ENCODE measurements around the gene LIPF. TPM values are rescaled to one million over a fixed set of nuclear protein-coding genes. Genes with fewer than 3 reads are reported as not detected.
"Not testable (repeated sequence)": the region's sequence is repeated elsewhere in the genome, so short reads cannot be mapped to it uniquely, and the experiment has no call there.

The LIPF gene
- total RNA-seq, 2 donors from 2014 or later = not detected

DNA sequence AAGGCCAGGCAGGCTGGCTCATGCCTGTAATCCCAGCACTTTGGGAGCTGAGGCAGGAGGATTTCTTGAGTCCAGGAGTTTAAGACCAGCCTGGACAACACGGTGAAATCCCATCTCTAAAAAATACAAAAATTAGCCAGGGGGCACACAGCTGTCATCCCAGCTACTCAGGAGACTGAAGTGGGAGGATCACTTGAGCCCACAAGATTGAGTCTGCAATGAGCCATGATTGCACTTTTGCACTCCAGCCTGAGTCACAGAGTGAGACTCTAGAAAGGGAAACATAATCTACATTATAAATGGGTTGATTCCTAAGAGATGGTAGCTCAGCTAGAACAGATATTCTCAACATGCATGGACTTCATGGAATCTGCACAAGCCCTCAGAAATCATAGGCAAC is 6.3 kb upstream of the LIPF start:
- DNase-seq (no peak), ATAC-seq (no peak)
- Mint-ChIP-seq H3K36me3 (ENCODE audit: low read depth) (no peaks in the 10 kb centered on the region), H3K27ac (no peak overlapping the region), H3K27me3 (peaks cover 13% of the 10 kb centered on the region), H3K4me1 (no peaks in the 10 kb centered on the region), H3K4me3 (no peak overlapping the region)
- no peaks in the 10 kb centered on the region for H3K9me3 ChIP-seq (ENCODE audit: control insufficient read depth, low read length, poor library complexity, severe bottlenecking)

DNA sequence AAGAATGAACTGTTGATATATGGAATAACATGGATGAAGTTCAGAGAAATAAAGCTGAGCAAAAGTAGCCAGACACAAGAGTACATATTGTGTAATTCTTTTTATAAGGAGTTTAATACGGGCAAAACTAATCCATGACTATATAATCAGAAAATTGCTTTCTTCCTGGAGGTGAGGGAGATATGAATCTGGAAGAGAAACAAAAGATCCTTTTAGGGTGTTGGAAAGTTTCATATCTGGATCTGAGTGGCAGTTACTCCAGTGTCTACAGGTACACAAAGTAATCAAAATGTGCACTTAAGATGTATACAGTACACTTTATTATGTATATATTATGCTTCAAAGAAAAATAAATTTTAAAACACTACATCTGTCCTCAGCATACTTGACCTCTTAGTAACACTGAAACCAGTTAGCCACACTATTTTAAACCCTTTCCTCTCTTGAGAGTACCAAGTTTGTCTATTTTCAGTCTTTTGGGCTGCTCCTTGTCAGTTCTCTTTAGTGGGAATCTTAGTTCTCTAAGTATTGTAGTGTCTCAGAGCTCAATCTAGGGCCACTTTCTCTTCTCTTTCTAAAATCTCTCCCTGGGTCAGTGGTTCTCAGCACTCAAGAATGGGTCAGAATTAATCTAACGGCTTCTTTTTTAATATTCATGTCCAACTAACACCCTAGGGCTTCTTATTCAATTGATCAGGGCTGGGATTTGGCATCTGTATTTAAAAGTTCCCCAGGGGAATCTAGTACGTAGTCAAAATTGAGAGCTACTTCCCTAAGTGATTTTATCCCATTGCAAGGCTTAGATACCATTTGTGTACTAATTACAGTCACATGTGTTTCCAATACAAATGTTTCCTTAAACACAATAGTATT is 4.3 kb upstream of the LIPF start:
- Mint-ChIP-seq H3K27me3 (peaks cover 13% of the 10 kb centered on the region), H3K4me3 (no peak overlapping the region), H3K27ac (no peak overlapping the region), H3K36me3 (ENCODE audit: low read depth) (no peaks in the 10 kb centered on the region), H3K4me1 (no peaks in the 10 kb centered on the region)
- ATAC-seq (no peak), DNase-seq (no peak)
- no peaks in the 10 kb centered on the region for H3K9me3 ChIP-seq (ENCODE audit: control insufficient read depth, low read length, poor library complexity, severe bottlenecking)

DNA sequence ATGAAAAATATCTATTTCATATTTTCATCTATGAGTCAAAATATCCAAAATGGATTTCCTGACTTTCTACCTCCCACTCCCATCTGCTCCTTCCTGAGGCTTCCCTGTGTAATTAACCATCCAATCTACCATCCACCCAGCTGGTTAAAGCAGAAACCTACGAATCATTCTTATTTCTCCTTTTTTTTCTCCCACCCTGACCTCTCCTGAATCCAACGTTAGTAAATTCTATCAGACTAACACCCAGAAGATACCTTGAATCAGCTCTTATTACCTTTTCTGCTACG is 3.7 kb upstream of the LIPF start:
- H3K36me3 Mint-ChIP-seq (ENCODE audit: low read depth) = no peaks in the 10 kb centered on the region
- no peaks in the 10 kb centered on the region for H3K9me3 ChIP-seq (ENCODE audit: control insufficient read depth, low read length, poor library complexity, severe bottlenecking)
- H3K4me3 Mint-ChIP-seq = no peak overlapping the region
- DNase-seq (no peak), ATAC-seq (no peak)
- H3K4me1 Mint-ChIP-seq = no peaks in the 10 kb centered on the region
- no peak overlapping the region for H3K27ac Mint-ChIP-seq
- H3K27me3 Mint-ChIP-seq = peaks cover 11% of the 10 kb centered on the region

DNA sequence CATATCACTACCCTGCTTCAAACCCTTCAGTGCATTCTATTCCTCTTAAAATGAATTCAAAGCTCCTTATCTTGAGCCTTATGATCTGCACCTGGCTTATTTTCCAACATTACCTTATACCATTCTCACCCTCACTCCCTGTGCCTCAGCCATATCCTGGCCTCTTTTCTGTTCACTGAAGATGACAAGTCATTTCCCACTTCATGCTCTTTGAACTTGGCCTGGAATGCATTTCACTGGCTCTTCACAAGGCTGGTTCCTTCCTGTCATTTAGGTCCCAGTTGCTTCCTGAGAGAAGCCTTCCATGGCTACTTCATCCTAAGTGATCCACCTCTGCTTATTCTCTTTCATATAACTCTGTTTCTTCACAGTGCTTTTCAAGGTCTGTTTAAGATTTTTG is 3.2 kb upstream of the LIPF start:
- DNase-seq = no peak
- no peaks in the 10 kb centered on the region for H3K36me3 Mint-ChIP-seq (ENCODE audit: low read depth)
- H3K27ac Mint-ChIP-seq = no peak overlapping the region
- H3K4me3 Mint-ChIP-seq = no peak overlapping the region
- peaks cover 8% of the 10 kb centered on the region for H3K27me3 Mint-ChIP-seq
- H3K9me3 ChIP-seq (ENCODE audit: control insufficient read depth, low read length, poor library complexity, severe bottlenecking) = no peaks in the 10 kb centered on the region
- H3K4me1 Mint-ChIP-seq = no peaks in the 10 kb centered on the region
- ATAC-seq = no peak

DNA sequence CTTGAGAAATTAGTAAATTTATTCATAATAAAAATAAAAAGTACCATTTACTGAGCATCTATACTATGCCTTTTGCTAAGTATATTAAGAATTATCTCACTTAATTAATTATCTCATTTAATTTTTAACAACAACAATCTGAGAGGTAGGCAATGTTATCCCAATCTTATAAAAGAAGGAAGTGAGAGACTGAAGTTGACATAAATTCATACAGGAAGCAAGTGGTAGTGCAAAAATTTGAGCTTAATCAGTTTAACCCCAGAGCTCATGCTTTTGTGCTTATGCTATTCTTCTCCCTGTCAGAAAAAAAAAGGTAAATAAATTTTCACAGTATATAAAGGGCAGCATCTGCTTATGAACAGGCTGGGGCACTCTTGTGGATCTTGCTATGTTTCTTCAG is 2.7 kb upstream of the LIPF start:
- H3K4me3 Mint-ChIP-seq = no peak overlapping the region

DNA sequence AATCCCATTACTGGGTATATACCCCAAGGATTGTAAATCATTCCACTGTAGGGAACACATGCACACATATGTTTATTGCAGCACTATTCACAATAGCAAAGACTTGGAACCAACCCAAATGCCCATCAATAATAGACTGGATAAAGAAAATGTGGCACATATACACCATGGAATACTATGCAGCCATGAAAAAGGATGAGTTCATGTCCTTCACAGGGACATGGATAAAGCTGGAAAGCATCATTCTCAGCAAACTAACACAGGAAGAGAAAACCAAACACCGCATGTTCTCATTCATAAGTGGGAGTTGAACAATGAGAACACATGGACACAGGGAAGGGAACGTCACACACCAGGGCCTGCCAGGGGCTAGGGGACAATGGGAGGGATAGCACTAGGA is 1.1 kb upstream of the LIPF start:
- not testable (repeated sequence) for H3K27ac Mint-ChIP-seq, ATAC-seq

More for the DNA sequence above, 2.7 kb upstream of the LIPF start:
- no peaks in the 10 kb centered on the region for H3K9me3 ChIP-seq (ENCODE audit: control insufficient read depth, low read length, poor library complexity, severe bottlenecking)
- Mint-ChIP-seq H3K27me3 (peaks cover 8% of the 10 kb centered on the region), H3K27ac (no peak overlapping the region), H3K36me3 (ENCODE audit: low read depth) (no peaks in the 10 kb centered on the region), H3K4me1 (no peaks in the 10 kb centered on the region)
- DNase-seq = no peak
- no peak for ATAC-seq

DNA sequence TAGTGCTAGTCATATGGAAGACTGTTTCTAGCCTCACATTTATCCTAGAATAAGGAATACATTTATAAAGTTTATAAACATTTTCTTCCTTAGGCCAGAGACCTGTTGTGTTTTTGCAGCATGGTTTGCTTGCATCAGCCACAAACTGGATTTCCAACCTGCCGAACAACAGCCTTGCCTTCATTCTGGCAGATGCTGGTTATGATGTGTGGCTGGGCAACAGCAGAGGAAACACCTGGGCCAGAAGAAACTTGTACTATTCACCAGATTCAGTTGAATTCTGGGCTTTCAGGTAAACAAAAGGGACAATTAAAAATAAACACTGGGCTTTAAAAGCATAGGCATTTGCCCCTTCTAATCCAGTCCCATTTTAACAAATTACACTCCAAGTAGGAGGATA is 4.2 kb downstream of the LIPF start:
- DNase-seq (no peak), ATAC-seq (no peak)
- H3K9me3 ChIP-seq (ENCODE audit: control insufficient read depth, low read length, poor library complexity, severe bottlenecking) = no peaks in the 10 kb centered on the region
- Mint-ChIP-seq H3K27ac (no peak overlapping the region), H3K4me3 (no peak overlapping the region), H3K36me3 (ENCODE audit: low read depth) (peaks cover under 1% of the 10 kb centered on the region), H3K27me3 (peaks cover 7% of the 10 kb centered on the region), H3K4me1 (peaks cover 9% of the 10 kb centered on the region)

More for the DNA sequence above, 1.1 kb upstream of the LIPF start:
- H3K4me3 Mint-ChIP-seq; H3K9me3 ChIP-seq (ENCODE audit: control insufficient read depth, low read length, poor library complexity, severe bottlenecking); H3K36me3 Mint-ChIP-seq (ENCODE audit: low read depth); H3K4me1 Mint-ChIP-seq; DNase-seq; H3K27me3 Mint-ChIP-seq: not testable (repeated sequence)

DNA sequence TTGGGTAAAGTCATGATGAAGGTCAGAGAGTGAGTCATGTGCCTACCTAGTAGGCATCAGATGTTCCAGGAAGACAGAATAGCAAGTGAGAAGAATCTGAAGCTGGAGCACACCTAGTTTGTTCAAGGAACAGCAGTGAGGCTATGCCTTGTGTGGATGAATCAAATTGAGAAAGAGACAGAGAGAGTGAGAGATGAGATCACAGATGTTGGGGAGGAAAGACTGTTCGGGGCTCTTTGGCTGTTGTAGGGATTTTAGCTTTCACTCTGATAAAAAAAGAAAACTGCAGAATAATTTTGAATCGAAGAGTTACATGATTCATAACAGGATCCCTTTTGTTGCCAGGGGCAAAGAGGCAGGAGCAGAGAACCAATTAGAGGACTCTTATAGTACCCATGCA is 6.3 kb downstream of the LIPF start:
- H3K9me3 ChIP-seq (ENCODE audit: control insufficient read depth, low read length, poor library complexity, severe bottlenecking) = no peaks in the 10 kb centered on the region
- H3K36me3 Mint-ChIP-seq (ENCODE audit: low read depth) = peaks cover 3% of the 10 kb centered on the region
- H3K27ac Mint-ChIP-seq = peak overlapping the region; percentile 22
- peaks cover 9% of the 10 kb centered on the region for H3K4me1 Mint-ChIP-seq
- H3K27me3 Mint-ChIP-seq = peaks cover 7% of the 10 kb centered on the region
- ATAC-seq (no peak), DNase-seq (no peak)
- H3K4me3 Mint-ChIP-seq = no peak overlapping the region

DNA sequence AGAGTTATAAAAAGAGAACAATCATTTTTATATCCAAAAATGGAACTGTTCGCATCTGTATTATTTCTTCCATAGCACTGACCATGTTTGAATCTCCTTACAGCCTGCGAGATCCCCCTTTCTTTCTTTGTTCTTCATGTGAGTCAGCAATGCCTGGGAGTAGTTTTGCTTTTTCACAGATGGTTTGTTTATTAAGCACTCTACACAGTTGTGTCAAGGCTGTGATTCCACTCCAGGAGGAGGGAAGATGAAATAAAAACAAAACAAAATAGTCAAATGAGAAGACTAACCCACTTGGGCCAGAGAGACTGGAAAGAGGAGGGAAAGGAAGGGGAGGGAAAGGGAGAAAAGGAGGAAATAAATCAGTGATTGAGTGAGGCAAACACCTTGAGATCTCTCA is 7.8 kb downstream of the LIPF start:
- ATAC-seq (no peak), DNase-seq (no peak)
- H3K27me3 Mint-ChIP-seq = peaks cover 7% of the 10 kb centered on the region
- no peak overlapping the region for H3K27ac Mint-ChIP-seq
- H3K36me3 Mint-ChIP-seq (ENCODE audit: low read depth) = peaks cover 3% of the 10 kb centered on the region
- H3K4me3 Mint-ChIP-seq = no peak overlapping the region
- H3K4me1 Mint-ChIP-seq = peaks cover 9% of the 10 kb centered on the region
- H3K9me3 ChIP-seq (ENCODE audit: control insufficient read depth, low read length, poor library complexity, severe bottlenecking) = no peaks in the 10 kb centered on the region

DNA sequence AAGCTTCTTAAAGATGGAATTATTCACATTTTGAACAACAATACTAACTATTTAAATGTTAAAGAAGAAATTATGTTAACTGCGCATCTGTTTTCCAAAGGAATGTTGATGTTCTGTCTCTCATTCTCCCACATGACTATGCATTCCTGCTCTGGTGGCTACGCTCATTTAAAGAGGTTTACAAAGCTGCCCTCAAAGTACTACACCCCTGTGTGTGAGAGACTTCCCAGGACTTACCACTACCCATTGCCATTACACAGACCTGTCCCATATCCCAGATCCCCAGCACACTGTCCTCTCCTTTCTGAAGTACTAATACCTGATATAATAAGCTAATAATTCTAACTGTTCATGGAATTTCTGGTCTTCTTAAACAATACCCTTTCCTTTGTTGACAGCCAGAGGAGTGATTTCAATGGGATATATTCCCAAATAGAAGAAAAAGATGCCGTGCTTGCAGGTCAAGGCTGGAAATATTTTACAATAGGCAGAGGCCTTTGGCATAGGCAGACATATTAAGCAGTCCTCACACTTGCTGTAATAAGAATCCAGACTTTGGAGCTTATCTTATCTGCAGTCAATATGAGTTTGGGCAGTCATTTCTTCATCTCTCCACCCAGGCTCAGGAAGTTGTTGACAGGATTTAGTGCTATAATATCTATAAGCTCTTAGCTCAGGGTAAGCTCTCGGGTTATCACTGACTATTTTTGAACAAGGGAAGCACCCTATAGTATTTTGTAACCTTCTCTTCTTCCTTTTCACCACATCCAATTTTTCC is 12.2 kb downstream of the LIPF start:
- H3K9me3 ChIP-seq (ENCODE audit: control insufficient read depth, low read length, poor library complexity, severe bottlenecking) = no peaks in the 10 kb centered on the region
- H3K27me3 Mint-ChIP-seq = peaks cover 6% of the 10 kb centered on the region
- H3K4me3 Mint-ChIP-seq = no peak overlapping the region
- ATAC-seq = no peak
- no peak for DNase-seq
- no peak overlapping the region for H3K27ac Mint-ChIP-seq
- peaks cover 2% of the 10 kb centered on the region for H3K4me1 Mint-ChIP-seq
- peaks cover 3% of the 10 kb centered on the region for H3K36me3 Mint-ChIP-seq (ENCODE audit: low read depth)

DNA sequence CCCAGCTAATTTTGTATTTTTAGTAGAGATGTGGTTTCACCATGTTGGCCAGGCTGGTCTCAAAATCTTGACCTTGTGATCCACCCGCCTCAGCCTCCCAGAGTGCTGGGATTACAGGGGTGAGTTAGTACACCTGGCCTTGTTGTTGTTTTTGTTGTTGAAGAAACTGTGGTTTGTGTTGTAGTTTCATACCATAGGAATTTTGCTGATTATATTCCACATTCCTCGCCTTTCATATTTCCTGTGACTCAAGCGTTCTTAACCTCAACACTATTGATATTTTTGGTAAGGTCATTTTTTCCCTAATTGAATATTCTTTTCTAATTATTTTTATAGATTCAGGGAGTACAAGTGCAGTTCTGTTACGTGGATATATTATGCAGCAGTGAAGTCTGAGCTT is 16.7 kb downstream of the LIPF start:
- Mint-ChIP-seq H3K36me3 (ENCODE audit: low read depth) (peaks cover 6% of the 10 kb centered on the region), H3K4me1 (no peaks in the 10 kb centered on the region), H3K27ac (no peak overlapping the region), H3K27me3 (peaks cover 23% of the 10 kb centered on the region), H3K4me3 (no peak overlapping the region)
- ATAC-seq (no peak), DNase-seq (no peak)
- H3K9me3 ChIP-seq (ENCODE audit: control insufficient read depth, low read length, poor library complexity, severe bottlenecking) = no peaks in the 10 kb centered on the region

DNA sequence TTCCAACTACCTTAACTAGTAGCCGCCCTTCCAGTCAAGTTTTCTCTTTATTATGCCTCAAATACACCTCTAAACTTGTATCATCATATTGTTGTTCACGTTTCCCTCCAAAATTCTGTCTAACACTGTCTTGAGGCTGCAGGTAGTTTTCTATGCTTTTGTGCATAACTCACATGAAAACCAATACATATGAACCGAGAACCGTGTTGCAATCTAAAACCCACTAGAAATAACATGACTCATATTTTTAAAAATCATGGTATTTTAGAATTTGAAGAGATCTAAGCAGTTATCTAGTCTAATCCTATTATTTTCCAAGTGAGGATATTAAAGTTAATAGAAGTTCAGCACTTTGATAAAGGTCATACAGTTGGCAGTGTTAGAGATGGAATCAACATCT is 18.2 kb downstream of the LIPF start:
- no peak overlapping the region for H3K27ac Mint-ChIP-seq

DNA sequence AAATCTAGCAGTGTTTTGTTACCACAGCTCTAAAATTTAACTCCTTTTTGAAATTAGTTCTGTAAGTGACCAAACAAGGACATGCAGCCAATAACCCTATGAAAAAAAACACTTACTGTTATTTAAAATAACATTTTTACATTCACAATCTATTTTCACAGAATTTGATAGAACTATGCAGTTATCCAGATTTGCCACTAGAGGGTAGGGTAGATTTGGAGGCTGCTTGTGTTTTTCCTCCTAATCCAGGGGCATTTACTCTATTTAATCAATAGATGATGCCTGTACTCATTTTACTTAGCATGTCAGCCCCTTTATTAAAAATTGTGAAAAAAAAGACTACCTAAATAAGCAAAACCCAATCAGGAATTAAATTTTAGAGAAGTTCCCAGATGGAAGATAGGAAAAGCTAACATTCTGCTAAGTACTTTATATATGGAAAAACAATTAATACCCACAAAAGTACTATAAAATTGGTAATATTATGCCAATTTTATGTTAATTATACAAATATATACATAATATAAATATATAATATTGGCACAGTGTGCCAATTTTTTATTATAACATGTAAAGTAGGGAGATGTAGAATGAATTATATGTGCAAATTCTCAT is 23.7 kb downstream of the LIPF start:
- no peaks in the 10 kb centered on the region for H3K9me3 ChIP-seq (ENCODE audit: control insufficient read depth, low read length, poor library complexity, severe bottlenecking)
- Mint-ChIP-seq H3K4me1 (peaks cover 5% of the 10 kb centered on the region), H3K27ac (no peak overlapping the region), H3K27me3 (peaks cover 33% of the 10 kb centered on the region), H3K4me3 (no peak overlapping the region), H3K36me3 (ENCODE audit: low read depth) (peaks cover under 1% of the 10 kb centered on the region)
- ATAC-seq (peak; percentile 51), DNase-seq (no peak)

More for the DNA sequence above, 18.2 kb downstream of the LIPF start:
- no peaks in the 10 kb centered on the region for H3K9me3 ChIP-seq (ENCODE audit: control insufficient read depth, low read length, poor library complexity, severe bottlenecking)
- ATAC-seq = no peak
- no peak for DNase-seq
- Mint-ChIP-seq H3K27me3 (peaks cover 29% of the 10 kb centered on the region), H3K4me1 (no peaks in the 10 kb centered on the region), H3K36me3 (ENCODE audit: low read depth) (peaks cover 6% of the 10 kb centered on the region), H3K4me3 (no peak overlapping the region)

Data from T-helper 17 cell (primary cell).